Gastrocnemius medialis (tissue), 4 donors: ENCODE data around the gene HES5.

Experiments used
- POLR2A ChIP-seq, 2 donors: fragments of 450-650 bp; IDR thresholded peaks; one replicate each; pipeline ENCODE4 v1.6.1; 2017; ENCODE audit warnings: antibody characterized with exemption in 2 of 2, mild to moderate bottlenecking in 2 of 2, moderate library complexity in 2 of 2
- TF ChIP-seq, protein P1 (sequence below), 5 experiments: fragments of 450-650 bp in 3 of 5; fragments of 200-600 bp in 2 of 5; sonication (generic) in 2 of 5; IDR thresholded peaks in 4 of 5; conservative IDR thresholded peaks in 1 of 5; 1 replicate in 4 of 5; 2 replicates in 1 of 5; pipeline ENCODE4 v1.5.1; 2016 to 2019; ENCODE audit warnings: antibody characterized with exemption in 5 of 5, mild to moderate bottlenecking in 3 of 5, moderate library complexity in 3 of 5

GRCh38 chr1:2552189-2552588, 22.1 kb upstream of the HES5 start:
- TF ChIP-seq, protein P1, sequence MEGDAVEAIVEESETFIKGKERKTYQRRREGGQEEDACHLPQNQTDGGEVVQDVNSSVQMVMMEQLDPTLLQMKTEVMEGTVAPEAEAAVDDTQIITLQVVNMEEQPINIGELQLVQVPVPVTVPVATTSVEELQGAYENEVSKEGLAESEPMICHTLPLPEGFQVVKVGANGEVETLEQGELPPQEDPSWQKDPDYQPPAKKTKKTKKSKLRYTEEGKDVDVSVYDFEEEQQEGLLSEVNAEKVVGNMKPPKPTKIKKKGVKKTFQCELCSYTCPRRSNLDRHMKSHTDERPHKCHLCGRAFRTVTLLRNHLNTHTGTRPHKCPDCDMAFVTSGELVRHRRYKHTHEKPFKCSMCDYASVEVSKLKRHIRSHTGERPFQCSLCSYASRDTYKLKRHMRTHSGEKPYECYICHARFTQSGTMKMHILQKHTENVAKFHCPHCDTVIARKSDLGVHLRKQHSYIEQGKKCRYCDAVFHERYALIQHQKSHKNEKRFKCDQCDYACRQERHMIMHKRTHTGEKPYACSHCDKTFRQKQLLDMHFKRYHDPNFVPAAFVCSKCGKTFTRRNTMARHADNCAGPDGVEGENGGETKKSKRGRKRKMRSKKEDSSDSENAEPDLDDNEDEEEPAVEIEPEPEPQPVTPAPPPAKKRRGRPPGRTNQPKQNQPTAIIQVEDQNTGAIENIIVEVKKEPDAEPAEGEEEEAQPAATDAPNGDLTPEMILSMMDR (IDR thresholded peaks at IDR 0.05 in 4 of 5, conservative IDR thresholded peaks at IDR 0.05 in 1 of 5), result no peak
- no peak for TF ChIP-seq POLR2A (IDR thresholded peaks at IDR 0.05)
